ENCODE results near the gene DIPK1B.
"Not testable (repeated sequence)": the region's sequence is repeated elsewhere in the genome, so short reads cannot be mapped to it uniquely, and the experiment has no call there.

The DIPK1B gene

GRCh38 chr9:136766410-136767120 is 54.2 kb downstream of the DIPK1B start:
- not testable (repeated sequence) for DNase-seq (ENCODE audit: low read depth); H3K4me3 ChIP-seq (ENCODE audit: control insufficient read depth, low read depth, low read length)
- TF ChIP-seq, protein P1, sequence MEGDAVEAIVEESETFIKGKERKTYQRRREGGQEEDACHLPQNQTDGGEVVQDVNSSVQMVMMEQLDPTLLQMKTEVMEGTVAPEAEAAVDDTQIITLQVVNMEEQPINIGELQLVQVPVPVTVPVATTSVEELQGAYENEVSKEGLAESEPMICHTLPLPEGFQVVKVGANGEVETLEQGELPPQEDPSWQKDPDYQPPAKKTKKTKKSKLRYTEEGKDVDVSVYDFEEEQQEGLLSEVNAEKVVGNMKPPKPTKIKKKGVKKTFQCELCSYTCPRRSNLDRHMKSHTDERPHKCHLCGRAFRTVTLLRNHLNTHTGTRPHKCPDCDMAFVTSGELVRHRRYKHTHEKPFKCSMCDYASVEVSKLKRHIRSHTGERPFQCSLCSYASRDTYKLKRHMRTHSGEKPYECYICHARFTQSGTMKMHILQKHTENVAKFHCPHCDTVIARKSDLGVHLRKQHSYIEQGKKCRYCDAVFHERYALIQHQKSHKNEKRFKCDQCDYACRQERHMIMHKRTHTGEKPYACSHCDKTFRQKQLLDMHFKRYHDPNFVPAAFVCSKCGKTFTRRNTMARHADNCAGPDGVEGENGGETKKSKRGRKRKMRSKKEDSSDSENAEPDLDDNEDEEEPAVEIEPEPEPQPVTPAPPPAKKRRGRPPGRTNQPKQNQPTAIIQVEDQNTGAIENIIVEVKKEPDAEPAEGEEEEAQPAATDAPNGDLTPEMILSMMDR (IDR thresholded peaks at IDR 0.05; ENCODE audit: control insufficient read depth, insufficient read depth, low read depth, low read length, missing control alignments) = peak; percentile 27

DNA sequence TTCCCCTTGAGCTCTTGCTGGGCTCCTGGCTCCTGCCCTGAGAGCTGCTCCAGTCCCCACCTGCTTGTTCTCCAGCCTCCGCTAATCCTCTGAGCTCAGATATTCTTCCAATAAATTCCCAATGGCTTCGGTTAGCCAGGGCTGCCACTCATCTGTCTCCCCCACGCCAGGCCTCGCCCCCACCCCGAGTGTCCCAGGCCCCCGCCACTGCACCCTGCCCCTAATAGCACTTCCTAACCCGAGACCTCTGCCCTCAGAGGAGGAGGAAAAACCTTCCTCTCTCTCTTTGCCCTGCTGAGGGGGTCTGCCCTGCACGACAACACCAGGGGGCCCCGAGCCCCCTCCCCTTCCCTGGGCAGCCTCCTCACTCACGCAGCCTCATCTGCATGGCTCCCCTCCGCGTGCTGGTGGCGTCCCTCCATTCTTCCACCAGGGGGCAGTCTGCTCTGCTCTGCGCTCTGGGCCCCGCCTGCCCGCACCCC is 57.4 kb downstream of the DIPK1B start:
- H3K4me3 ChIP-seq (ENCODE audit: control insufficient read depth, low read depth, low read length) = no peak overlapping the region
- DNase-seq (ENCODE audit: low read depth) = no peak
- TF ChIP-seq, protein P1 (IDR thresholded peaks at IDR 0.05; ENCODE audit: control insufficient read depth, insufficient read depth, low read depth, low read length, missing control alignments) = peak; percentile 58

DNA sequence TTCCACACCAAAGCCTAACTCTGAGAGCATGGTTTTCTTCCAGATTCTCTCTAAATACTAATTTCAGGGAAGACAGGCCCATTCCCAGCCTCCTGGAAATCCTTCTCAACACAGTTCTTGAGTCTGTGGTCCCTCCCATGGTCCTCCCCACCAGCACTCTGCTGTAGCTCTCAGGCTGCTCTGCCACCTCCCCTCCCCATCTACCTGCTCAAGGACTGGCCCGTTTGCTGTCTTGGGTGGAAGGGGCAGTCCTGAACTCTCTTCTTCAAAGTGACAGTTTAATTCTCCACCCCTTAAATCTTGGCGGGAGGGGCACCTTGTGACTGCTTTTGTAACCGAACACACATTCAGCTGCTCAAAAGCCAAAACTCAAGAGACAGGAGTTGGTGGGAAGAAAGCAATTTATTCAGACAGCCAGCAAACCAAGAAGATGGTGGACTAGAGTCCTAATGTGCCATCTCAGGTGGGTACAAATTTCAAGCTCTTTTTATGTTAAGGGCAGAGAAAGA is 59.6 kb downstream of the DIPK1B start:
- DNase-seq (ENCODE audit: low read depth) = no peak
- TF ChIP-seq, protein P1 (IDR thresholded peaks at IDR 0.05; ENCODE audit: control insufficient read depth, insufficient read depth, low read depth, low read length, missing control alignments) = no peak
- H3K4me3 ChIP-seq (ENCODE audit: control insufficient read depth, low read depth, low read length) = no peak overlapping the region

- TF ChIP-seq, protein P1 (IDR thresholded peaks at IDR 0.05; ENCODE audit: control insufficient read depth, insufficient read depth, low read depth, low read length, missing control alignments) = no peak
- no peak overlapping the region for H3K4me3 ChIP-seq (ENCODE audit: control insufficient read depth, low read depth, low read length)
- DNase-seq (ENCODE audit: low read depth) = no peak
Observed at GRCh38 chr9:136773386-136774044, 61.1 kb downstream of the DIPK1B start.
